Measurements from ENCODE around the gene LAMA3. TPM values are rescaled to one million over a fixed set of nuclear protein-coding genes. Genes with fewer than 3 reads are reported as not detected.

The LAMA3 gene
- total RNA-seq, 2 donors from 2014 or later = 31.9 to 41.3 TPM

- Histone ChIP-seq H3K9me3 (no peaks in the 10 kb centered on the region), H3K36me3 (no peaks in the 10 kb centered on the region), H3K27ac (no peak overlapping the region), H3K9ac (ENCODE audit: low read depth in 2 of 2, low read length in 2 of 2) (no peak overlapping the region), H3K4me1 (peaks cover 4% of the 10 kb centered on the region), H3K27me3 (no peaks in the 10 kb centered on the region), H3K4me3 (no peak overlapping the region)
- no peak for DNase-seq
- no peak for TF ChIP-seq CTCF (IDR thresholded peaks at IDR 0.05)
- intact Hi-C loops (cut with DNase I) = no loop called here
Observed at GRCh38 chr18:23977719-23978483, 288.6 kb downstream of the LAMA3 start.

- intact Hi-C loops (cut with DNase I) = no loop called here
- H3K27me3 ChIP-seq = no peaks in the 10 kb centered on the region
- no peak overlapping the region for H3K9ac ChIP-seq (ENCODE audit: low read depth in 2 of 2, low read length in 2 of 2)
- TF ChIP-seq CTCF (IDR thresholded peaks at IDR 0.05) = no peak
- H3K27ac ChIP-seq = no peak overlapping the region
- no peaks in the 10 kb centered on the region for H3K9me3 ChIP-seq
- DNase-seq = no peak
- no peaks in the 10 kb centered on the region for H3K36me3 ChIP-seq
- no peak overlapping the region for H3K4me3 ChIP-seq
- H3K4me1 ChIP-seq = peaks cover 4% of the 10 kb centered on the region
Observed at GRCh38 chr18:23981369-23981980, 292.2 kb downstream of the LAMA3 start.

- TF ChIP-seq CTCF (IDR thresholded peaks at IDR 0.05) = no peak
- H3K27me3 ChIP-seq = no peaks in the 10 kb centered on the region
- H3K4me1 ChIP-seq = peaks cover 4% of the 10 kb centered on the region
- intact Hi-C loops (cut with DNase I) = no loop called here
- no peak overlapping the region for H3K4me3 ChIP-seq
- H3K27ac ChIP-seq = peak overlapping the region; percentile 12
- no peak overlapping the region for H3K9ac ChIP-seq (ENCODE audit: low read depth in 2 of 2, low read length in 2 of 2)
- no peaks in the 10 kb centered on the region for H3K36me3 ChIP-seq
- no peaks in the 10 kb centered on the region for H3K9me3 ChIP-seq
- DNase-seq = peak; percentile 45
Observed at GRCh38 chr18:23982155-23983079, 293.2 kb downstream of the LAMA3 start.

- Histone ChIP-seq H3K4me1 (peaks cover 4% of the 10 kb centered on the region), H3K9me3 (no peaks in the 10 kb centered on the region), H3K27me3 (no peaks in the 10 kb centered on the region), H3K4me3 (no peak overlapping the region), H3K9ac (ENCODE audit: low read depth in 2 of 2, low read length in 2 of 2) (no peak overlapping the region), H3K27ac (no peak overlapping the region), H3K36me3 (no peaks in the 10 kb centered on the region)
- TF ChIP-seq CTCF (IDR thresholded peaks at IDR 0.05) = no peak
- intact Hi-C loops (cut with DNase I) = no loop called here
- DNase-seq = no peak
Observed at GRCh38 chr18:23983112-23983511, 293.9 kb downstream of the LAMA3 start.

GRCh38 chr18:23986600-23987359, 297.5 kb downstream of the LAMA3 start:
- TF ChIP-seq CTCF (IDR thresholded peaks at IDR 0.05) = no peak
- Histone ChIP-seq H3K4me1 (peaks cover 4% of the 10 kb centered on the region), H3K9ac (ENCODE audit: low read depth in 2 of 2, low read length in 2 of 2) (no peak overlapping the region), H3K27me3 (no peaks in the 10 kb centered on the region), H3K27ac (no peak overlapping the region), H3K9me3 (no peaks in the 10 kb centered on the region), H3K36me3 (no peaks in the 10 kb centered on the region), H3K4me3 (no peak overlapping the region)
- intact Hi-C loops (cut with DNase I) = no loop called here
- no peak for DNase-seq

All from colonic mucosa (tissue), 4 donors.